GM19025 (cell line): ENCODE results near the gene CELSR3.

Experiments used
- ATAC-seq: cut with Tn5 transposase; IDR thresholded peaks from one replicate; pipeline ENCODE4 v1.9.1; 2021; ENCODE audit warnings: mild to moderate bottlenecking, low read depth, moderate library complexity; ENCODE audit not compliant: unreplicated experiment

The CELSR3 gene

DNA sequence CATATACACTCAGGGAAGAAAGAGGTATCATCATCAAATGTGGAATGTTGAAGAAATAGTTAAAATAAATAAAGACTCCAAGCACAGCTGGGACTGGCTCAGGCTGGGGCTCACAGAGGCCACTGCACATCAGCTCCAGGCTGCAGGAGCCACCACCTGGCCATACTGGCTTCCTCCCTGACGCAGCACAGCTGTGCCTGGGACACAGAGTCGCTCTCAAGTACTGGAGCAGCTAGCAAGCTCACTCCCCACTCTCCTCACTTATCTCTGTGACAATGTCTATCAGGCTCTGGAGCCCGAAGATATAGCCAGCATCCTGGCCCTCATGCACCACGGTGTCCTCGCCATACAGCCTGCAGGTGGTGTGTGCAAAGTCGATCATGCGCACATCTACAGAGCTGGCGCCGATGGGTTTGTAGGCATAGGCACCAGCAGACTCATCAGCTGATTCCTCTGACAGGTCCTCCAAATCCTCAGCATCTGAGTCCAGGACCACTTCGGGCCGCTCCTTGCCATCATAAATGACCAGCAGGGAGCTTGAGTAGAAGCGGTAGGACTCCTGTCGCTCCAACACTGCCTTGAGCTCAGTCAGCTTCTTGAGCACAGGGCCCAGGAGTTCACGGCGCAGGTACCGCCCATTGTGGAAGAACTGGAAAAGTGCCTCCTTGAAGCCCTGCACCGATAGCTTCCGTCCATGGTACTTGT lies 25.5 kb upstream of the CELSR3 start:
- no peak for ATAC-seq

DNA sequence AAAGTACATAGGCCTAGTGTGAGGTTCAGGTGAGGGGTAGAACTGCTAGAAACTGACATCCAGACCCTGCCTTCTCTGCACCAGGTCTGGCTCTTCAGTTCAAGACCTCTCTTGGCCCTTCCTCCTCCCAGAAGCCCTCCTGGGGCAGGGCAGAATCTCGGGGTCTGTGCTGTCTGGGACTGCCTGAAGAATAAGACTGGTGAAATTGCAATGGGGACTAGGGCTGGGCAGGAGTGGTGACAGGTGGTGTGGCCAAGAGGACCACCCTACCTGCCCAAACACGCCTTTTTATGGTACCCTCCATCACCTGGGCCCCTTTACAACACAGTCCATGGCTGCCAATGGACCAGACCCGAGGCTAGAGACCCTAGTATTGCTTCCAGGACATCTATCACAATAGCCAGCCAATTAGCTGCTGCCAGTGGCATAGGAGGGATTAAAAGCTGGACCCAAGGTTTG lies 24.6 kb upstream of the CELSR3 start:
- no peak for ATAC-seq

GRCh38 chr3:48686538-48687219 lies 24.0 kb upstream of the CELSR3 start:
- ATAC-seq, result no peak

DNA sequence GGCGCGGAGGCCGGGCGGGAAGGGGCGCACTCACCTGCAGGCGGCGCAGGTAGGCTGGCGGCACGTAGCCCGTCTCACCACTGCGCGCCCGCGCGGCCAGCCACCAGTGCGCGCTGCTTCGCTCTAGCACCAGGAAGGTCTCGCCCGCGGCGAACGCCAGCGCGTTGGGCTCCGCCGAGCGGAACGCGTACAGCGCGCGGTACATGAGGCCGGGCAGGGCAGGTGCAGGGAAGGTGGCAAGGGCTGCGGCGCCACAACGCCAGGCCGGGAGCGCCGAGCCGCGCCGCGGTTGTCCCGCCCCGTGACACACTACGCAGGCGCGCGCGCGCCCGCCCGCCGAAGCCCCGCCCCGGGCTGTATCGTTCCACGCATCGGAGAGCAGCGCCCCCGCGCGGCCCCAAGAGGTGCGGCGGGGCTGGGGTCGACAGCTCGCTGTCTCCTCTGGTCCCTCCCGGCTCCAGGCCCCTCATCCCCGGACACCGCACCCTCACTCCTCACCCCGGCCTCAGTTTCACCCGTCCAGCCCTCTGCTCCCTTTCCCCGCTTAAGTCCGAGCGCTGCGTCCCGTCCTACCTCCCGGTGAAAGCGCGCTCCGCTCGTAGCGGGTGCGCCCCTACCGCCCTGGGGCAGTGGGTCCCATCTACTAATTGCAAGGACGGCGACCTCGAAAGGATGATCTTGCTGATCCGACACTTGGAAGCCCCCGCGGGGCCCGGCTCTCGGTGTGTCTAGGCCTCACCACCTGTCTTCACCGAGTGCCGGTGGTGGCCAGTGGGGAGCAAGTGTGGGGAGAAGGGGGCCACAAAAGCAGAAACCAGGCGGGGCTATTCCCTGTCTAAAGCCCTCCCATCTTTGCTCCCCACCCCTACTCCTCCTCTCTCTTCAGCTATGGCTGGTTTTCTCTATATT lies 23.2 kb upstream of the CELSR3 start, which contains the start of gene NCKIPSD:
Gene NCKIPSD, minus strand, starts transcription at position 313 of the 909 bp plus-strand sequence. Its CDS starts 108 bp downstream, at position 205.
- peak; percentile 84 for ATAC-seq

- ATAC-seq, result no peak
Observed at GRCh38 chr3:48685293-48685602, 22.6 kb upstream of the CELSR3 start.

DNA sequence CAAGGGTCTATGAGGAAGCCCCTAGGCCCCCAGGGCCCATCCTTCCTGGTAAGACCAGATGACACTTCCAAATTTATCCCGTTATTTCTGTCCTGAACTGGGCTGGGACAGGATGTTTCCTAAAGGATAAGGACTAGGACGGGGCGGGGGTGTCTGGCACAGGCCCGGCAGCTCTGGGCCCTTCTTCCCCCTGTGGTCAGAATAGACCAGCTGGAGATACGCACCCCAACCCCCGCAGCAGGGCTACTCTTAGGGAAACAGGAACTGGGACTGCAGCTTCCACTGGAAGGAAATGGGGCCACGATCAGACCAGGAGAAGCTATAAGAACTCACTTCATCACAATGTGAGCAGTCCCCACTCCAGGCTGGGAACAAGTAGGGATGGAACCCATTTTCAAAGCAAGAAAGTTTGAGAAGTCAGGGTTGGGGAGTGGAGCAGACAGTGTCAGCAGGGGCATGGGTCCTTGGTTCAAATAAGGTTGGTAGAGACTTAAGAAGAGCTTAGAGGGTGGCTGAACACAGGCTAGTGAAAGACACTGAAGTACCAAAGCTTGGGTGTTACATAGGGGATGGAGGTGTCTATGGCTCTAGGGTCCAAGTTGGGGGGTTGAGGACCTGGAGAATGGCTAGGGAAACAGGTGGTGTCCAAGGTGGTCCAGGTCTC lies 21.9 kb upstream of the CELSR3 start:
- ATAC-seq, result no peak

DNA sequence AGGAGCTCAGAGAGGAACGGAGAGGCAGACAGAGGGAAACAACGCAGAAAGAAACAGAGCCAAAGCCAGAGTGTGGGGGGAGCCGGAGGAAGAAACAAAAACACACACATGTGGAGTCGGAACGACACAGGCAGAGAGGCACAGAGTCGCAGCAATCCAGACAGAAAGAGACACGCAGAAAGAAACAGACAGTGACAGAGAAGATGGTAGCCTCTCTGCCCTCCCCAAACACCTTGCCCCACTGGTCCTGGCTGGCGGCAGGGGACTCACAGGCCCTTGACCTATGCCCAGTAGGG lies 21.3 kb upstream of the CELSR3 start:
- ATAC-seq, result no peak

GRCh38 chr3:48682786-48683185 lies 20.1 kb upstream of the CELSR3 start:
- ATAC-seq, result no peak

DNA sequence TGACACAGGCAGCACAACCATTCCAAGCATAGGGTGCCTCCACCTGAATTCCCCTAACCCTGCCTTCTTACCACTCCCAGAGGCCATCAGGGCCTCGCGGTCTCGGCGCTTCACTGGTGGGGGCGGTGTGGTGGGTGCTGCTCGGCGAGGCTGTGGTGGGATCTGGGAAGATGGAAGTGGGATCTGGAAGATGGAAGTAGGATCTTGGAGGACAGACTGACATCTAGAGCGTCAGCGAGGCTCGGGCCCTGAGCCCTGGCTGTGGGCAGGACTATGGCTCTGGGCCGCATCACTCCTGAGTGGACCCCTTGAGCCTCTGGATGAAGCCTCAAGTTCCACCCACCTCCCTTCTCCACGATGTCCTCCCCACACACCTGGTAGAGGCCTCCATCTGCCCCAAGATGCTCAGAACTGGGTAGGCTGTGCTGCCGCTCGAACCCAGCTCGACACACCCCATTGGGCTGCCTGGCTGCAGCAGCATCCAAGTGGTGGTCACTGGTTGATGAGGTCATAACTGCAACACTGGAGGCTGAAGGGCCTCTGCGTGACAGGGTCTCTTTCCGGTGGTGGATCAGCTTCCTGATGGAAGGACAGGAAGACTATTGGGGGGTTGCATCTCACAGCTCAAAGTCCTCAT lies 19.4 kb upstream of the CELSR3 start:
- no peak for ATAC-seq

DNA sequence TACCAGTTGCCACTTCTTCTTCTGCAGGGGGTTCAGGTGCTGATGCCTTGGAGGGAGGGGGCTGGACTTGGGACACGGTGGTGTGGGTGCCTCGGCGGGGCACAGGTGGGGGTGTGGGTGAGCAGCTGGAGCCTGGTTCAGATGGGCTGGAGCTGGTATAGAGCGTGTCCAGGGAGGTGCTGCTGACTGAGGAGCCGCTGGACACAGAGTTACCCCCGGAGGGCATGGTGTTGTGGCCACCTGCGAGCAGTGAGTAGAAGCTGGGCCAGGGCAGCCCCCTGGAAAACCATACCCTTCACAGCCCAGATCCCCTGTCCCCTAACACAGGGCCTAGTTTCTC lies 18.8 kb upstream of the CELSR3 start:
- ATAC-seq, result no peak

- no peak for ATAC-seq
Observed at GRCh38 chr3:48680811-48681540, 18.3 kb upstream of the CELSR3 start.

- no peak for ATAC-seq
Observed at GRCh38 chr3:48679411-48680391, 17.0 kb upstream of the CELSR3 start.

- ATAC-seq, result no peak
Observed at GRCh38 chr3:48678566-48679380, 16.1 kb upstream of the CELSR3 start.

- ATAC-seq, result no peak
Observed at GRCh38 chr3:48678056-48678455, 15.4 kb upstream of the CELSR3 start.

DNA sequence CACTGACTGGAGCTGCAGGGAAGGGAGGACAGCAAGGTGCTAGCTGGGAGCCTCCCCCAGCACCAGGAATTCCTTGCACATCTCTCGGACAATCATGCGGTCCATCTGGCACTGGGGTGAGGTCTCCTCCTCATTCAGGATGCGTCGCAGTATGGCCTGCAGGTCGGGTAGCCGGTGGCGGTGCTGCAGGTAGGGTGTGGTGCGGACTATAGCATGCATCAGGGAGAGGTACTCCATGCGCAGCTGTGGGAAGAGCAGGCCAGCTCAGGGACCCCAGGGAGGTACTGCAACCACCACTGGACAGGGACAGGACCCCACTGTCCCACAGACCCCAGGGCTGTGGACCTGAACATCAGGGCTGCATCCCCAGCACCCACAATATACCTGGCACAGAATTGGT lies 11.8 kb upstream of the CELSR3 start:
- ATAC-seq, result no peak

GRCh38 chr3:48672522-48672921 lies 9.8 kb upstream of the CELSR3 start:
- no peak for ATAC-seq

DNA sequence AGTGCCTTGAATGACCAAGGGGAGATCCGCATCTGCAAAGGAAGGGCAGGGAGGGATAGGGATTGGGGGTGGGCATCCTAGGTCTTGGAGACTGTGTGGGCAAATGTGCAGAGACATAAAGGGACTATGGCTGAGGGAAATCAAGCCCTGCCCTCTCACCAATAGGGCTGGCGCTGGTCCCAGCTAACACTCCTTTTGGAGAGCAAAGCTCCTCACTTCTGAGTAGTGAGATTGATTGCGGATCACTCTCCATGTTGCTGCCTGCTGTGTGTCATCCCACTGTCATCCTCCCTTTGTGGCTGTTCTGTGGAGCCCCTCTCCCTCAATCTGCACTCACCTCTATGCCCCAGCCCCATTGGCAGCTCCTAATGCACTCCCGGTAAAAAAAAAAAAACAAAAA lies 2.2 kb upstream of the CELSR3 start:
- no peak for ATAC-seq

DNA sequence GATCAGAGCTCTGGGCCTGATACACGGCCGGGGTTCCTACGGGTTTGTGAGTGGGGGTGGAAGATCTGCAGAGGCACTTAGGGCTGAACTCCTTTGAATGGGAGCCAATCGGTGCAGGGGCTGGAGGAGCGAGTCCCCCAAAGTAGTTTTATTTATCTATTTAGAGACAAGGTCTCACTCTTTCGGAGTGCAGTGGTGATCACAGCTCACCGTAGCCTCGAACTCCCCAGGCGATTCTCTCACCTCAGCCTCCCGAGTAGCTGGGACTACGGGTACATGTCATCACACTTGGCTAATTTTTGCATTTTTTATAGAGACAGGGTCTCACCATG lies 1.6 kb upstream of the CELSR3 start:
- no peak for ATAC-seq
